Measurements from ENCODE around the gene NSG2. TPM values are rescaled to one million over a fixed set of nuclear protein-coding genes. Genes with fewer than 3 reads are reported as not detected.

NSG2 gene
- total RNA-seq, 2 donors from 2014 or later: 2.9 TPM; not detected in 1

DNA sequence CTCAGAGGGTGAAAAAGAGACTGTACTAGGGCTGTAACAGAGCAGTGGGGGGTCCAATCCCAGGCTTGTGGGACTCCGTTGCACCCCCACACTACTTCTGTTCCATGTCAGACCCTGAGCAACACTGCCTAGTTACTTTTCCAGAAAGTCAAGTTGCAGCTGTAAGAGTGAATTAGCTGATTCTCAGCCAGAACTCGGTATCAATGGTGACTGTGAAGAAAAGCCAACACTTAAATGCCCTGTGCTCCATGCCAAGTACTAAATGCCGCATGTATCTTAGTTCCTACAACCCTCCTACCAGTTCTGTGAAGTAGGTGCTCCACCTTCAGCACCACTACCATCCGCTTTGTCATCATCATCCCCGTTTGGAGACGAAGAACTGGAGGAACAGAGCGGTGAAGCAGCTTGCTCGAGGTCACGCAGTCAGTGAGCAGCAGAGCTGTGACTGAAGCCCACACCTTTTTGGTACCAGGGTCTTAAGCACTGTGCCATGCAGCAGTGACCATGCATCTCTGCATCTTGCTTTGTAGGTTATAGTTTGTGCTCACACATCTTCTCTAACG, 64.3 kb downstream of the NSG2 start:
- no peak overlapping the region for H3K4me3 ChIP-seq
- no peak for ATAC-seq
- H3K36me3 ChIP-seq (replicated peaks in 1 of 2; ENCODE audit: insufficient read depth in 1 of 2, low read depth in 2 of 2): no peaks in the 10 kb centered on the region
- no peaks in the 10 kb centered on the region for H3K27me3 ChIP-seq
- no peak for DNase-seq
- TF ChIP-seq POLR2A (IDR thresholded peaks at IDR 0.05): no peak
- TF ChIP-seq, protein P1, sequence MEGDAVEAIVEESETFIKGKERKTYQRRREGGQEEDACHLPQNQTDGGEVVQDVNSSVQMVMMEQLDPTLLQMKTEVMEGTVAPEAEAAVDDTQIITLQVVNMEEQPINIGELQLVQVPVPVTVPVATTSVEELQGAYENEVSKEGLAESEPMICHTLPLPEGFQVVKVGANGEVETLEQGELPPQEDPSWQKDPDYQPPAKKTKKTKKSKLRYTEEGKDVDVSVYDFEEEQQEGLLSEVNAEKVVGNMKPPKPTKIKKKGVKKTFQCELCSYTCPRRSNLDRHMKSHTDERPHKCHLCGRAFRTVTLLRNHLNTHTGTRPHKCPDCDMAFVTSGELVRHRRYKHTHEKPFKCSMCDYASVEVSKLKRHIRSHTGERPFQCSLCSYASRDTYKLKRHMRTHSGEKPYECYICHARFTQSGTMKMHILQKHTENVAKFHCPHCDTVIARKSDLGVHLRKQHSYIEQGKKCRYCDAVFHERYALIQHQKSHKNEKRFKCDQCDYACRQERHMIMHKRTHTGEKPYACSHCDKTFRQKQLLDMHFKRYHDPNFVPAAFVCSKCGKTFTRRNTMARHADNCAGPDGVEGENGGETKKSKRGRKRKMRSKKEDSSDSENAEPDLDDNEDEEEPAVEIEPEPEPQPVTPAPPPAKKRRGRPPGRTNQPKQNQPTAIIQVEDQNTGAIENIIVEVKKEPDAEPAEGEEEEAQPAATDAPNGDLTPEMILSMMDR (IDR thresholded peaks at IDR 0.05): no peak
- H3K4me1 ChIP-seq: no peaks in the 10 kb centered on the region
- no peak overlapping the region for H3K27ac ChIP-seq
- no peaks in the 10 kb centered on the region for H3K9me3 ChIP-seq
- WGBS, 2 donors: 79 to 81% methylated on average over 10 of the region's 10 CpGs
- intact Hi-C loops (cut with DNase I): no loop called here

- no peaks in the 10 kb centered on the region for H3K9me3 ChIP-seq
- no peak overlapping the region for H3K4me3 ChIP-seq
- intact Hi-C loops (cut with DNase I): no loop called here
- no peak overlapping the region for H3K27ac ChIP-seq
- TF ChIP-seq POLR2A (IDR thresholded peaks at IDR 0.05): no peak
- TF ChIP-seq, protein P1 (IDR thresholded peaks at IDR 0.05): no peak
- no peaks in the 10 kb centered on the region for H3K36me3 ChIP-seq (replicated peaks in 1 of 2; ENCODE audit: insufficient read depth in 1 of 2, low read depth in 2 of 2)
- no peak for DNase-seq
- no peaks in the 10 kb centered on the region for H3K4me1 ChIP-seq
- no peaks in the 10 kb centered on the region for H3K27me3 ChIP-seq
- no peak for ATAC-seq
- WGBS, 2 donors: 77 to 83% methylated on average over 7 of the region's 7 CpGs
Measured at GRCh38 chr5:174110310-174110709, 64.8 kb downstream of the NSG2 start.

- Histone ChIP-seq H3K4me3 (no peak overlapping the region), H3K4me1 (no peaks in the 10 kb centered on the region), H3K27me3 (no peaks in the 10 kb centered on the region), H3K27ac (no peak overlapping the region), H3K9me3 (no peaks in the 10 kb centered on the region), H3K36me3 (replicated peaks in 1 of 2; ENCODE audit: insufficient read depth in 1 of 2, low read depth in 2 of 2) (no peaks in the 10 kb centered on the region)
- TF ChIP-seq POLR2A (IDR thresholded peaks at IDR 0.05): no peak
- TF ChIP-seq, protein P1 (IDR thresholded peaks at IDR 0.05): no peak
- DNase-seq (no peak), ATAC-seq (no peak)
- 75 to 78% methylated on average over 13 of the region's 13 CpGs for WGBS, 2 donors
- intact Hi-C loops (cut with DNase I): no loop called here
Measured at GRCh38 chr5:174111287-174111973, 65.9 kb downstream of the NSG2 start.

GRCh38 chr5:174115226-174115625, 69.7 kb downstream of the NSG2 start:
- Histone ChIP-seq H3K9me3 (no peaks in the 10 kb centered on the region), H3K4me1 (no peaks in the 10 kb centered on the region), H3K27ac (no peak overlapping the region), H3K4me3 (no peak overlapping the region), H3K27me3 (no peaks in the 10 kb centered on the region), H3K36me3 (replicated peaks in 1 of 2; ENCODE audit: insufficient read depth in 1 of 2, low read depth in 2 of 2) (no peaks in the 10 kb centered on the region)
- no peak for TF ChIP-seq POLR2A (IDR thresholded peaks at IDR 0.05)
- TF ChIP-seq, protein P1 (IDR thresholded peaks at IDR 0.05): no peak
- no peak for ATAC-seq
- DNase-seq: no peak
- intact Hi-C loops (cut with DNase I): no loop called here
- 78 to 84% methylated on average over 7 of the region's 7 CpGs for WGBS, 2 donors
